T-helper 1 cell (primary cell): ENCODE results near the gene PYCR2.
"Not testable (repeated sequence)": the region's sequence is repeated elsewhere in the genome, so short reads cannot be mapped to it uniquely, and the experiment has no call there.

Source experiments
- DNase-seq, 5 donors: peaks; one replicate each; pipeline ENCODE4 v3.0.0-alpha.2; 2012 to 2020
- total RNA-seq, 4 donors: gene quantifications; one replicate each; lab custom pipeline; 2026; lab: John Stamatoyannopoulos, UW

The PYCR2 gene
- 12.9 to 29.4 (median 25.3) reads per million in 4 donors for total RNA-seq

- DNase-seq: peak; percentile 89 to 97 (median 90)
Measured at GRCh38 chr1:225923692-225924555, at the start of gene PYCR2. TSS of gene PYCR2 (minus strand) at chr1:225924250. CDS start at chr1:225924110, 140 bp downstream.

DNA sequence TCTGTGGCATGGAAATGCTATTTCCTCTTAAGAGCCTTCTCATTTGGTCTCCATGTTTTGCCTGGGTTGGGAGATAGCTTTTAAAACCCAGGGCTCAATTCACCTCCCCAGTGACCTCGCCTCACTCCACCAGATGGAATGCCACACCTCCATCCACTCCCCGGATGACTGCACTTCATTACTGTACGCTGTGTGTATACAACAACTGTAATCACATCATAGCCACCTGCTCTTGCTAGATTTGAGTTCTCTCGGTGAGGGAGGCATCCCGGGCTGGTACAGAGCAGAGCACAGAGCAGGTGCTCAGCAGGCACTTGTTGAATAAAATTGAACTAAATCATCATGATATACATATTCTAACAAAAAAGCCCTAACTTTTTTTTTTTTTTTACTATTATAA, 49.1 kb upstream of the PYCR2 start:
- no peak for DNase-seq

DNA sequence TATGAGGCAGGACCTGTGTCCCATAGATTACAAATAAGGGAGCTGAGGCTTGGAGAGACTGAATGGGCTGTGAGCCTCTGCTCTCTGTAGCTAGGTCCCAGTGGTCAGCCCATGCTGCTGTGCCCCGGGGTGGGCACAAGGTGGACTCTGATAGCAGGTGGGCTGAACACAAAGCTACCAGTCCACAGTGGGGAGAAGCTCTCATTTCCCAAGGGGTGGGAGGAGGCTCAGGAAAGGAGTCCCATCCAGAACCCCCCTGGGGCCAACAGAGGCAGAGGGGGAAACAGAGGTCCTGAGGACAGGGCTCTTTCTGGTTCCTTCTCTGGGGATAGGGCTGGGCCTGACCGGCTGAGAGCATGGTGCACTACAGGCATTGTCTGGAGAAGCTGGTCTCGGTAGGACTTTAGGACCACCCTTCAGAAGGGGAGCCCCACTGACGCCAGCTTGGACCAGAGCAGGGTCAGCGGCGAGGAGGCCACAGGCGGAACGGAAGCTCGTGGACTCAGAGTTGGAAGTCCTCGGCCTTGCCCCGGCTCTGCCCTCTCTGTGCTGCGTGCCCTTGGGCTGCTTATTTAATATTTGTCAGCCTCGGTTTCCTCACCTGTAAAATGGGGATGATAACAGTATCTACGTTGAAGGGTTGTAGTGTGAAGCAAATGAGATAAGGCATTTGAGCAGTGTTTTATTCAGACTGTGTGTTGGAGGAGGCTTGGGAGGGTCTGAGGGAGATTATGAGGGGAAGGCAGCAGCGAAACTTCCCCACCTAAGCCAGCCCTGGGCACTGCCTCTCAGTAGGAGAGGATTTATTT, 48.5 kb upstream of the PYCR2 start:
- no peak for DNase-seq

- DNase-seq: not testable (repeated sequence)
Measured at GRCh38 chr1:225970592-225971157, 46.6 kb upstream of the PYCR2 start.

- DNase-seq: not testable (repeated sequence)
Measured at GRCh38 chr1:225969751-225970150, 45.7 kb upstream of the PYCR2 start.

DNA sequence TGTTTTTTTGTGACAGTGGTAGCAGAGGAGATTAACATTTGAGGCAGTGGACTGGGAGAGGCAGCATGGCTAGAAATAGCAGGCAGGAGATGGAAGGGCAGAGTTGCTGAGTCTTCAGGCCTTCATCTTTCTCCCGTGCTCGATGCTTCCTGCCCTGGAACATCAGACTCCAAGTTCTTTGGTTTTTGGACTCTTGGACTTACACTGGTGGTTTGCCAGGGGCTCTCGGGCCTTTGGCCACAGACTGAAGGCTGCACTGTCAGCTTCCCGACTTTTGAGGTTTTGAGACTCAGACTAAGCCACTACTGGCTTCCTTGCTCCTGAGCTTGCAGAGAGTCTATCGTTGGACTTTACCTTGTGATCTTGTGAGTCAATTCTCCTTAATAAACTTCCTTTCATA, 41.2 kb upstream of the PYCR2 start:
- DNase-seq: no peak

- no peak for DNase-seq
Measured at GRCh38 chr1:225963735-225964530, 39.9 kb upstream of the PYCR2 start.

GRCh38 chr1:225962440-225962975, 38.5 kb upstream of the PYCR2 start:
- DNase-seq: peak in 4 of 5 donors; percentile 27 to 44 (median 38)

DNA sequence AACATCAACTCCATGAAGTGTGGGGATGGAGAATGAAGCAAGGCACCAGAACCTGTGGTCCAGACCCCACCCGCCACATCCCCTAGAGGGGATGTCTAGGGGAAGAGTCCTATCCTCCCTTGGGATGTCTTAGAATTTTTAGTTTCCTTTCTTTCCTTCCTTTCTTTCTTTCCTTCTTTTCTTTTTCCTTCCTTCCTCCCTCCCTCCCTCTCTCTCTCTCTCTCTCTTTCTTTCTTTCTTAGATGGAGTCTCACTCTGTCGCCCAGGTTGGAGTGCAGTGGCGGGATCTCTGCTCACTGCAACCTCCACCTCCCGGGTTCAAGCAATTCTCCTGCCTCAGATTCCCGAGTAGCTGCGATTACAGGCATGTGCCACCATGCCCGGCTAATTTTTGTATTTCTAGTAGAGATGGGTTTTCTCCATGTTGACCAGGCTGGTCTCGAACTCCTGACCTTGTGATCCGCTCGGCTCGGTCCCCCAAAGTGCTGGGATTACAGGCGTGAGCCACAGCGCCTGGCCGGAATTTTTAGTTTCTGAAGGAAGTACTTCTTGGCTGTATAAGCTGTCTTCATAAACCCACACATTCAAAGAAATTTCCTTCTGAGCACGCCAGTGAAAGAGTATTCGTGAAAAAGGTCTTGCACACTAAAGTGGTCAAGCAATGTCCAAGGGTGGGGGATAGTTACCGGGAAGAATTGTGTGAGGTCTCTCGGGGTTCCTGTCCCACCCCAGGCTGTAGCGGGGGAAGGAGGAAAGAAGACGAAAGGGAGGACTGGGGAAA, 37.8 kb upstream of the PYCR2 start:
- DNase-seq: no peak

- DNase-seq: no peak
Measured at GRCh38 chr1:225958041-225958440, 34.0 kb upstream of the PYCR2 start.

DNA sequence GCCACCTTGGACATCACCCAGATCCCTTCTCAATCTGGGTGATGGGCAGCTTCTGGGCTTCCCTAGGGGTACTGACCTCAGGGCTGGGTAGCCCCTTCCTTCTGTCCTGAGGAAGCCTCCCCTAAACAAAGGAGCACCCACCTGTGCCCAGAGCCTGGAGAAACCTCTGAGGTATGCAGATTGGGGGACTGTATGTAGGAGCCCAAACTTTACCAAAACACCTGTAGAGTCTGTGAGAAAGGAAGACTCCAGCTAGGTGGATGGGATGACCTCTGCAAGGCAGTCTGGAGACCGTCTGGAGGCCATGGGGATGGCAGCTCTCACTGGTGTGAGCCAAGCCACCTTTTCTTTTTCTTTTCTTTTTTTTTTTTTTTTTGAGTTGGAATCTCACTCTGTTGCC, 30.7 kb upstream of the PYCR2 start:
- no peak for DNase-seq

DNA sequence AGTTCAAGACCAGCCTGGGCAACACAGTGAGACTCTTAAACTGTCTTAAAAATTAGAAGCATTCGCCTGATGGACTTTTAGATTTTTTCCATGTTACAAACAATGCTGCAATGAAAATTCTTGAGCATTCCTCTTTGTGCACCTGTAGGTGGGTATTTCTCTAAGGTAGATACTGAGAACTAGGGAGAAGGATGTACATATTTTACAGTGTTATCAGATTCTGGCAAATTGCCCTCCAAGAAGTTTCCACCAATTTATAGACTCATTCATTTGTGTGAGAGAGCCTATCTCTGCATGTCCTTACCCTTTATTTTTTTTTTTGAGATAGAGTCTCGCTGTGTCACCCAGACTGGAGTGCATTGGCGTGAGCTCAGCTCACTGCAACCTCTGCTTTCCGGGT, 29.3 kb upstream of the PYCR2 start:
- no peak for DNase-seq

DNA sequence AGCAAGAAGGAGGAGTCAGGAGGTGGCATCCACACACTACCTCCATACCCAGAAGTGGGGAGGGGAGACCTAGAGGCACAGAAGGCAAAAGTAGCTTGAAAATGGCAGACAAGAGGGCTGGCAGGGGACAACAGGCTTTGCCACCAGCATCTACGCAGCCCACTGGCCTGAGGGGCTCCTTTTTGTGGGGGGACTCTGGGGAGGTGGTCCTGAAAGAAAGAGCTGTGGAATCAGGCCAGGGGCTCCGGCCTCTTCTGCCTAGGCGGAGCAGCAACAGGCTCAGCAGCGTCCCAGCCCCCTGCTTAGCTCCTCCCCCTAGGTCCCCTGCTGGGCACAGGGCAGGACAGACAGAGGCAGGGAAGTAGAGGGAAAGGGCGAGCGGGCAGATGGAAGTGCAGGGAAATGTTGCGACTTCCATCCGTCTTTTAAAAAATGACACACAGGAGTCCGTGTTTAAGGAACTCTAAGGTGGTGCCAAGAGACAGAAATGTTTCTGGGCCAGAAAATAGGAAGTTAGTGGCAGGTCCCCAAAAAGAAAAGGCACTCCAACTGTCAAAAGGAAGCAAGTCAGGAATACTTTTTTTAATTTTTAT, 27.0 kb upstream of the PYCR2 start:
- DNase-seq: no peak

DNA sequence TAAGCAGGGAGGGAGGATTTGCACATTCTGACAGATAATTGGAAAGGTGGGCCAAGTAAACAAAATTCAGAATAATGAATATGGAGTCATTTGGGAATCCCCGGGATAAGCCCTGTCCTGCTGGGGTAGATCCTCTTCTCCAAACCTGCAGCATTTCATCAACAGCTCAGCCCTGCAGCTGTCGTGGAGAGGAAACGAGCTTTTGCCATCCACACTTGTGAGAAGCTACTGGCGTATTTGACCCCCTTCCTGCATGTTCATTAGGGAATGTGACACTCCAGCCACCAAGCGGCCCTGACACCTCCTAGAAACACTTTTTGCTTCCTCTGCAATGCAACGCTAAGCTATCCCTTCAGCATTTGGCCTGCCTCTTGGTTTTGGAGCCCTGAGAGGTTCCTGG, 25.0 kb upstream of the PYCR2 start:
- DNase-seq: no peak

- DNase-seq: no peak
Measured at GRCh38 chr1:225946803-225947202, 22.8 kb upstream of the PYCR2 start.

DNA sequence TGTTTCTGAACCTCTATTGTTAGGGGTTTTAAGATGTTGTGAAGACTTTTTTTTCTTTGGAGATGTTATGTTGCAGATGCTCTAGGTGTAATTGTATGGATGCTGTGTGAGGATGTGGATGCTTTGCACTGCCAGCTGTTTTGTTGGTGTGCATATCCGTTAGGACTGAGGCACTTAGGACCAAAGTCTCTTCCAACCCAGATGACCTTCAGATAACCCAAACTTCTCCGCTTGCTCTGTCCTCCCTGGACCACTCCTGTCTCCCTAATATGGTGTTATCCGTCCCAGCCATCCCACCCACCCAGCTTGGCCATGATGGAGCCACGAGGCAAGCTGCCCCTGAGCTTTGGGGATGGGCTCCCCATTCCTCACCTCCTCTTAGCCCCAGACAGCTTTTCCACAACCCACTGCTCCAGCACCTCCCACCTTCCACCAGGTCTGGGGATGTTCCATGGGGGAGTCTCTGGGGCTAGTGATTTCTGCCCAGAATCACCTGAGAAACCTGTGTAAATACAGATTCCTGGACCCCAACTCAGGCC, 22.1 kb upstream of the PYCR2 start:
- no peak for DNase-seq

DNA sequence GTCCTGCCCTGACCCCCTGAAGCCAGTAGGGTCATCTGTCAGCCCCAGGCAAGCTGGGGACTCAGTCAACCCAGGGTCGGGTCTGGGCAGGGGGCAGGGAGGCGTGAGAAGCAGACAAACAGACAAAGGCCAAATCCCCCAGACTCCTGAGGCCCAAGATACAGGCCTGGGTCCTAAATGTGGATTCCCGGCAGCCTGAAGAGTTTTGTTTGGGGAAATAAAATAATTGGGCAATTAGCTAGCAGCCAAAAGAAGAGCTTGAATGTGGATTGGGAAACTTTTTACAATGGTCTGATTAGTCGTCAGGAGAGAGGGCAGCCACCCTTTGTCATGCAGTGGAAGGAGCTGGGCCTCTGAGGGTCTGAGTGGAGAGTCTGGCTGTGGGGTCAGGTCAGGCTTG, 21.5 kb upstream of the PYCR2 start:
- no peak for DNase-seq

DNA sequence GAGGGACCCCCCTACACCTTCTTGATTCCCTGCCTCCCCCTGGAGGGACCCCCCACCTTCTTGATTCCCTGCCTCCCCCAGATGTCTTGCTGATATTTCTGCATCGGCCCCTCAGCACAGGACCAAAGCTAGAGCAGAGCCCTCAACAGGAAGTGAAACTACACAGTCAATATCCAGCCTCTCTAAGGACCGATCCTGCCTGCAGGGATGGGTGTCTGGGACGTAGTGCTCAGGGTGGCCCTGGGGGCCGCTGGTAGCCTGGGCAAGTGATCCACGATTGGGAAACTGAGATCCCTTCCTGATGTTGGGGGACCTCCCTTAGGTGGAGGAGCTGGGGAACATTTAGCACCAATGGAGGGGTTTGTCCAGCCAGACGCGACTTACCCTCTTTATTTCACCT, 20.9 kb upstream of the PYCR2 start:
- no peak for DNase-seq

GRCh38 chr1:225944387-225944786, 20.3 kb upstream of the PYCR2 start:
- no peak for DNase-seq

DNA sequence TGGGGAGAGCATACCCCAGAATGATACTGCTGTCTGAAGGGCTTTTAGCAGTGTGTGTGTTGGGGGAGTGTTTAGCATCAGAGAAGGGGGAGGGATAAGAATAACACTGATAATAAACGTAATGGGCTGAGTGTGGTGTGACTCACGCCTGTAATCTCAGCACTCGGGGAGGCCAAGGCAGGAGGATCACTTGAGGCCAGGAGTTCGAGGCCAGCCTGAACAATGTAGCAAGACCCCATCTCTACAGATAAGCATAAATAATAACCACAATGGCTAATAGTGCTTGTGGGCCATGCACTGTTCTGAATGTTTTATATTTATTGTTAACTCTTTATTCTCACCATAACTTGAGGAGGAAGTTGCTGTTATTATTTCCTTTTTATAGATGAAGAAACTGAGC, 19.5 kb upstream of the PYCR2 start:
- DNase-seq: no peak

DNA sequence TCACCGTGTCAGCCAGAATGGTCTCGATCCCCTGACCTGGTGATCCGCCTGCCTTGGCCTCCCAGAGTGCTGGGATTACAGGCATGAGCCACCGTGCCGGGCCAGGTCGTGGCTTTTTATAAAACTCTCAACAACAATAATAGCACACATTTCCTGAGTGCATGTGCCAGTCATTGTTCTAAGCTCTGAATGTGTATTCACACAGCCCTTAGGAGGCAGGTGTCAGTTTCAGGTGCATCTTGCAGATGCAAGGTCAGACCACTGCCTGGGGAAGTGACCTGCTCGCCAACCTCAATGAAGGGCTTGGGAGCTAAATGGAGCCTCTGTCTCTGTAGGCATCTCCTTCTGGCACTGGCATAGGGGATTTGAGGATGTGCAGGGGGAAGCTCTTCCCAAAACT, 18.5 kb upstream of the PYCR2 start:
- no peak for DNase-seq
